Muscle layer of colon (tissue), 2 donors: ENCODE results near the gene SUMO2.

Source experiments
- H3K27ac ChIP-seq: one replicate; pipeline ENCODE4 v1.7.0; 2013; ENCODE audit warnings: low read depth, mild to moderate bottlenecking, low read length, moderate library complexity
- H3K27me3 ChIP-seq, 2 donors: one replicate each; pipeline ENCODE4 v1.7.0; 2013; ENCODE audit warnings: low read length in 2 of 2, mild to moderate bottlenecking in 2 of 2; ENCODE audit not compliant: insufficient read depth in 2 of 2, control insufficient read depth in 1 of 2
- H3K36me3 ChIP-seq: one replicate; pipeline ENCODE4 v1.7.0; 2013; ENCODE audit warnings: mild to moderate bottlenecking, low read length; ENCODE audit not compliant: insufficient read depth
- H3K4me1 ChIP-seq: one replicate; pipeline ENCODE4 v1.7.0; 2013; ENCODE audit warnings: mild to moderate bottlenecking, low read length; ENCODE audit not compliant: insufficient read depth
- H3K4me3 ChIP-seq, 2 donors: one replicate each; pipeline ENCODE4 v1.7.0; 2013; ENCODE audit warnings: low read length in 2 of 2, low read depth in 1 of 2, mild to moderate bottlenecking in 1 of 2, moderate library complexity in 1 of 2
- H3K9ac ChIP-seq: one replicate; pipeline ENCODE4 v1.7.0; 2013; ENCODE audit warnings: low read length
- H3K9me3 ChIP-seq: one replicate; pipeline ENCODE4 v1.7.0; 2013; ENCODE audit warnings: mild to moderate bottlenecking, low read length
- donor health status: abdominal sarcoma.
- donor health status: Adenocarcinoma of cecum.

SUMO2 gene

GRCh38 chr17:75182569-75183436 lies at the start of gene SUMO2:
Gene SUMO2, minus strand, starts transcription at chr17:75182959. Its CDS starts 125 bp downstream, at chr17:75182834.
- Histone ChIP-seq H3K27me3 (no peaks in the 10 kb centered on the region), H3K4me3 (peak within 1 kb of the TSS; percentile 76 to 98), H3K9ac (peak within 1 kb of the TSS; percentile 63), H3K27ac (peak within 1 kb of the TSS; percentile 95), H3K9me3 (no peaks in the 10 kb centered on the region), H3K36me3 (peaks cover 10% of the 10 kb centered on the region), H3K4me1 (peaks cover 14% of the 10 kb centered on the region)

- Histone ChIP-seq H3K4me3 (no peak overlapping the region), H3K4me1 (no peaks in the 10 kb centered on the region), H3K9me3 (no peaks in the 10 kb centered on the region), H3K36me3 (peaks cover 66% of the 10 kb centered on the region), H3K9ac (no peak overlapping the region), H3K27ac (no peak overlapping the region), H3K27me3 (no peaks in the 10 kb centered on the region)
These were observed 49.1 kb upstream of the SUMO2 start for GRCh38 chr17:75231741-75232464.

- Histone ChIP-seq H3K4me3 (no peak overlapping the region), H3K9me3 (no peaks in the 10 kb centered on the region), H3K27ac (no peak overlapping the region), H3K4me1 (no peaks in the 10 kb centered on the region), H3K36me3 (peaks cover 68% of the 10 kb centered on the region), H3K9ac (no peak overlapping the region), H3K27me3 (no peaks in the 10 kb centered on the region)
These were observed 48.3 kb upstream of the SUMO2 start for GRCh38 chr17:75231071-75231470.

DNA sequence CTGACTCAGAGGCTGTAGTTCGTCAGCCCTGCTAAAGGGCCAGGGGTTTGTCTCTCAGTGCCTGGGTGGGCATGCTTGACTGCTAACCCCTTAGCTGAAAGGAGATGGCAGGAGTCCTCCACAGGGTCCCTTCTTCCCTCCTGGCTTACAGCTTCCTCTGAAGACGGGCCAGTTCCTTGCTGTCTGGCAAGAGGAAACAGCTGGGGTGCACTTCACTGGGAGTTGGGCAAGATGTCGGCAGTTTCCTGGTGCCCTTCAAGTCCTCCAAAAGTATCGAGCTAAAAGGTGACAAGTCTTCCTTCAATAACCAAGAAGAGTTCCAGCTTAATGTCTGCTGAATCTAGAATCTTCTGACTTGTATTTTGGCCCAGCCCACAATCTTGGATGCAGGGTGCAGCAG lies 46.1 kb upstream of the SUMO2 start:
- H3K4me1 ChIP-seq = no peaks in the 10 kb centered on the region
- no peak overlapping the region for H3K9ac ChIP-seq
- no peak overlapping the region for H3K27ac ChIP-seq
- H3K9me3 ChIP-seq = no peaks in the 10 kb centered on the region
- no peaks in the 10 kb centered on the region for H3K27me3 ChIP-seq
- H3K36me3 ChIP-seq = peaks cover 66% of the 10 kb centered on the region
- no peak overlapping the region for H3K4me3 ChIP-seq

DNA sequence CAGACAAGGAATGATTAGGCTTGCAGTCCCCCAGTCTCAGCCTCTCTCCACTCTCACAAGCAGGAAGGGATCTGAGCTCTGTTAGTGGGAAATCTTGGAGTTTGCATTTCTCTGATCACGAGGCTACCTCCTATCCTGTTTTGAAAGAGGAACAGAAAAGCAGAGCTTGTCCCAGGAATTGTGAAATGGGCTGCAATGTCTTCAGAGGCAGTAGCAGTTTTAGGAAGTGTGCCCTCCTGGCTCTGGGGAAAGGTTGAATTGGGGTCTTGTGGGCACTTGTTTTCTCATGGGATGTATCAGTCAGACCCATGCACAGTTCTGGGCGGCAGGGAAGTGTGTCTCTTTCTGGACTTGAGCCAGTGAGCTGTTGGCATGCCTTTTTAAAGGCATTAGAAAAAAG lies 45.5 kb upstream of the SUMO2 start:
- Histone ChIP-seq H3K36me3 (peaks cover 66% of the 10 kb centered on the region), H3K9me3 (no peaks in the 10 kb centered on the region), H3K9ac (no peak overlapping the region), H3K4me3 (no peak overlapping the region), H3K27ac (no peak overlapping the region), H3K27me3 (no peaks in the 10 kb centered on the region), H3K4me1 (no peaks in the 10 kb centered on the region)

- Histone ChIP-seq H3K9me3 (no peaks in the 10 kb centered on the region), H3K9ac (no peak overlapping the region), H3K36me3 (peaks cover 62% of the 10 kb centered on the region), H3K27ac (no peak overlapping the region), H3K4me1 (no peaks in the 10 kb centered on the region), H3K27me3 (no peaks in the 10 kb centered on the region), H3K4me3 (no peak overlapping the region)
These were observed 45.0 kb upstream of the SUMO2 start for GRCh38 chr17:75227729-75228128.

- H3K27ac ChIP-seq = no peak overlapping the region
- H3K27me3 ChIP-seq = no peaks in the 10 kb centered on the region
- H3K36me3 ChIP-seq = peaks cover 48% of the 10 kb centered on the region
- no peak overlapping the region for H3K4me3 ChIP-seq
- H3K9ac ChIP-seq = no peak overlapping the region
- no peaks in the 10 kb centered on the region for H3K4me1 ChIP-seq
- H3K9me3 ChIP-seq = no peaks in the 10 kb centered on the region
These were observed 42.3 kb upstream of the SUMO2 start for GRCh38 chr17:75225016-75225415.

DNA sequence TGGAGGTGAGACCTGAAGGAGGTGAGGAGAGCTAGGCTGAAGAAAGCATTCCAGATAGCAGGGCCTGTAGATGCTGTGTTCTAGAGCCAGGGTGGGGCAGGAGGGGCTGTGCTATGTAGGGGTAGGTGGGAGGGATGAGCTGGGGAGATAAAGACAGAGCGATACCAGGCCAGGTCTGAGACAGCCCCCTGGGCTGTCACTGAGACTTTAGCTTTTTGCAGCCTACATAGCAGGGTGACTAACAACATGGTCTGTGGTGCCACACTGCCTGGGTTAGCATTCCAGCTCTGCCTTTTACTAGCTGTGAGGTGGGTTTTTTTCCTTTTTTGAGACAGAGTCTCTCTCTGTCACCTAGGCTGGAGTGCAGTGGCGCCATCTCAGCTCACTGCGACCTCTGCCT lies 37.1 kb upstream of the SUMO2 start:
- H3K4me3 ChIP-seq = no peak overlapping the region
- H3K9ac ChIP-seq = no peak overlapping the region
- H3K36me3 ChIP-seq = peaks cover 49% of the 10 kb centered on the region
- H3K9me3 ChIP-seq = no peaks in the 10 kb centered on the region
- no peak overlapping the region for H3K27ac ChIP-seq
- H3K27me3 ChIP-seq = no peaks in the 10 kb centered on the region
- no peaks in the 10 kb centered on the region for H3K4me1 ChIP-seq

GRCh38 chr17:75218131-75218530 lies 35.4 kb upstream of the SUMO2 start:
- Histone ChIP-seq H3K27me3 (no peaks in the 10 kb centered on the region), H3K4me3 (no peak overlapping the region), H3K9me3 (no peaks in the 10 kb centered on the region), H3K4me1 (no peaks in the 10 kb centered on the region), H3K36me3 (peaks cover 62% of the 10 kb centered on the region), H3K9ac (no peak overlapping the region), H3K27ac (no peak overlapping the region)

DNA sequence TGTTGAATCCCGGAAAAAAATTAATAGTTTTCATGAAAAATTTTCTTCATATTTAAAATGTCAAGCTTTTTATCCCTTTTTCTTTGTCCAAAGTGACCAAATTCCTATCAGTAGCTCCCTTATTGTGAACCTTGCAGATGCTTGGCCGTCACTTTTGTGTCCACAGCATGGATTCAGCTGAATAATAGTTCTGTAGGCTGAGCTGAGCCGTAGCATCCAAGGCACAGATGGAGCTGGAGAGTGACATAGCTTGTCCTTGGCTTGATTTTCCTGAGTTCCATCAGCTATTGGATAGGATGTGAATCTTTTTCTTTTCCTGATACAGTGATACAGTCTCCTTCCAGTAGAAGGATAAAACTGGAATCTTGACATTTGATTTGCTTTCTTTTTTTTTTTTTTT lies 26.3 kb upstream of the SUMO2 start:
- Histone ChIP-seq H3K27me3 (no peaks in the 10 kb centered on the region), H3K36me3 (peaks cover 37% of the 10 kb centered on the region), H3K9me3 (no peaks in the 10 kb centered on the region), H3K4me1 (peaks cover 9% of the 10 kb centered on the region), H3K4me3 (no peak overlapping the region), H3K9ac (no peak overlapping the region), H3K27ac (no peak overlapping the region)

GRCh38 chr17:75208161-75208560 lies 25.4 kb upstream of the SUMO2 start:
- H3K9ac ChIP-seq = no peak overlapping the region
- peaks cover 9% of the 10 kb centered on the region for H3K4me1 ChIP-seq
- H3K36me3 ChIP-seq = peaks cover 28% of the 10 kb centered on the region
- no peak overlapping the region for H3K27ac ChIP-seq
- no peaks in the 10 kb centered on the region for H3K9me3 ChIP-seq
- H3K27me3 ChIP-seq = no peaks in the 10 kb centered on the region
- H3K4me3 ChIP-seq = no peak overlapping the region
